MM.1S (cell line): ENCODE data around the gene ADGRL3.

ENCODE experiments used
- EZH2 ChIP-seq: fragments of 300-600 bp; sonication (generic); optimal IDR thresholded peaks from 2 replicates; pipeline ENCODE3; 2017; ENCODE audit warnings: low read depth, mild to moderate bottlenecking, antibody characterized with exemption, low read length, mixed read lengths
- EZH2phosphoT487 ChIP-seq: fragments of 300-600 bp; sonication (generic); IDR thresholded peaks from 2 replicates; pipeline ENCODE4 v1.6.1; 2018; ENCODE audit warnings: antibody characterized with exemption, low read length
- TF ChIP-seq, protein P1 (sequence below): fragments of 300-600 bp; sonication (generic); IDR thresholded peaks from 2 replicates; pipeline ENCODE4 v1.5.1; 2016; ENCODE audit warnings: antibody characterized with exemption, low read length, mixed read lengths

DNA sequence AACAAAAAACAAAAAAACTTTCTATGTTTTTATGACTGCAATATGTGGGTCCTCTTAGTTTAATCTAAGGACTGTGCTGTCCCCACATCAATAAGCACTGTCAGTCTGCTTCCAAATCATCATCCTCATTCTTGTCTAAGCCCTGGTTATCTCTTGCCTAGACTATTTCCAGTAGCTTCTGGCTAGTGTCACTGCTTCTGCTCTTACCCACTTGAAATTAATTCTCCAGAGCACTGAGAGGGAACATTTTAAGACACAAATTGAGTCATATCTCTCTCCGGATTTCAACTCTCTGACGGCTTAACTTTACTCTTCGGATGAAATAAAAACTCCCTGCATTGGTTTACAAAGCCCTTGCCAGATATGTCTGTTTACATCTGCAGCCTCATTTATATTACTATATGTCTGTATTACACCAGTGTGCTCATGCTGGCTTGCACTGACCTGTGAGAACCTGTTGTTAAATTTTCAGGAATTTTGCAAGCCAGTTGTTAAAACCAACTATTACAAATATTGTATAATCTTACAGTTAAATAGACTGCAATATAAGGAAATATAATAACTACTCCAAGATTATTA, 345.9 kb downstream of the ADGRL3 start:
- TF ChIP-seq, protein P1, sequence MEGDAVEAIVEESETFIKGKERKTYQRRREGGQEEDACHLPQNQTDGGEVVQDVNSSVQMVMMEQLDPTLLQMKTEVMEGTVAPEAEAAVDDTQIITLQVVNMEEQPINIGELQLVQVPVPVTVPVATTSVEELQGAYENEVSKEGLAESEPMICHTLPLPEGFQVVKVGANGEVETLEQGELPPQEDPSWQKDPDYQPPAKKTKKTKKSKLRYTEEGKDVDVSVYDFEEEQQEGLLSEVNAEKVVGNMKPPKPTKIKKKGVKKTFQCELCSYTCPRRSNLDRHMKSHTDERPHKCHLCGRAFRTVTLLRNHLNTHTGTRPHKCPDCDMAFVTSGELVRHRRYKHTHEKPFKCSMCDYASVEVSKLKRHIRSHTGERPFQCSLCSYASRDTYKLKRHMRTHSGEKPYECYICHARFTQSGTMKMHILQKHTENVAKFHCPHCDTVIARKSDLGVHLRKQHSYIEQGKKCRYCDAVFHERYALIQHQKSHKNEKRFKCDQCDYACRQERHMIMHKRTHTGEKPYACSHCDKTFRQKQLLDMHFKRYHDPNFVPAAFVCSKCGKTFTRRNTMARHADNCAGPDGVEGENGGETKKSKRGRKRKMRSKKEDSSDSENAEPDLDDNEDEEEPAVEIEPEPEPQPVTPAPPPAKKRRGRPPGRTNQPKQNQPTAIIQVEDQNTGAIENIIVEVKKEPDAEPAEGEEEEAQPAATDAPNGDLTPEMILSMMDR = no peak
- no peak for TF ChIP-seq EZH2
- no peak for TF ChIP-seq EZH2phosphoT487
